GM12878 (cell line): ENCODE results near the gene WHRN. TPM values are rescaled to one million over a fixed set of nuclear protein-coding genes. Genes with fewer than 3 reads are reported as not detected.

ENCODE experiments used
- ATAC-seq: fragments of 200-7000 bp; cut with Tn5 transposase; 3 replicates; pipeline ENCODE4 v1.9.1; 2020; ENCODE audit warnings: mild to moderate bottlenecking, moderate library complexity
- BruUV-seq: library from RNA; stranded (reverse); fragments of 400-500 nt; replicated peaks from 2 replicates; lab custom pipeline; 2021; lab: Mats Ljungman, UMichigan
- CTCF ChIA-PET: fragments of 300-600 bp; sonication (Branson Sonifier 250); formaldehyde crosslinking; extraction: SDS; loops from one replicate; lab custom pipeline; 2021; ENCODE audit warnings: inconsistent platforms; lab: Yijun Ruan, JAX
- POLR2A ChIA-PET: fragments of 350-600 bp; formaldehyde crosslinking; extraction: SDS; loops from one replicate; lab custom pipeline; 2021; ENCODE audit warnings: inconsistent platforms; lab: Charles Lee
- RAD21 ChIA-PET: fragments of 300-600 bp; sonication (Branson Sonifier 250); formaldehyde crosslinking; loops from one replicate; lab custom pipeline; 2023; ENCODE audit warnings: antibody characterized with exemption; ENCODE audit not compliant: unreplicated experiment; lab: Charles Lee
- SMC1A ChIA-PET: fragments of 300-600 bp; sonication (Branson Sonifier 250); formaldehyde crosslinking; loops from one replicate; lab custom pipeline; 2023; ENCODE audit not compliant: unreplicated experiment, uncharacterized antibody; lab: Charles Lee
- DNase-seq: peaks from one replicate; pipeline ENCODE4 v3.0.0-alpha.2; 2011; ENCODE audit warnings: low read depth, low spot score
- FAIRE-seq: peaks from 3 replicates; lab custom pipeline; 2011; peaks lifted over from hg19 to GRCh38; lab: Jason Lieb, UNC
- H2AFZ ChIP-seq: 2 replicates; pipeline ENCODE4 v1.6.0; 2011; ENCODE audit warnings: low read depth, low read length, control low read depth; ENCODE audit not compliant: control insufficient read depth
- H3K27ac ChIP-seq: 2 replicates; pipeline ENCODE4 v1.5.1; 2011; ENCODE audit warnings: control low read depth; ENCODE audit not compliant: control insufficient read depth, insufficient read depth
- H3K27me3 ChIP-seq, 2 experiments: replicated peaks in 1 of 2; 2 replicates each; pipeline versions ENCODE4 v1.6.0 to v1.6.1; 2011; ENCODE audit warnings: low read length in 1 of 2; ENCODE audit not compliant: control insufficient read depth in 2 of 2, insufficient read depth in 2 of 2
- H3K36me3 ChIP-seq, 2 experiments: 2 replicates each; pipeline ENCODE4 v1.5.1; 2011; ENCODE audit warnings: low read length in 1 of 2; ENCODE audit not compliant: control insufficient read depth in 2 of 2, insufficient read depth in 2 of 2
- H3K4me1 ChIP-seq: 2 replicates; pipeline ENCODE4 v1.6.1; 2011; ENCODE audit warnings: mild to moderate bottlenecking, low read length, moderate library complexity, mixed read lengths; ENCODE audit not compliant: control insufficient read depth, insufficient read depth
- H3K4me2 ChIP-seq: 2 replicates; pipeline ENCODE4 v1.6.0; 2011; ENCODE audit warnings: control low read depth; ENCODE audit not compliant: control insufficient read depth, insufficient read depth
- H3K4me3 ChIP-seq: fragments of 200-600 bp; sonication (generic); 2 replicates; pipeline ENCODE4 v1.5.1; 2016
- H3K79me2 ChIP-seq: 2 replicates; pipeline ENCODE4 v1.6.0; 2011; ENCODE audit warnings: low read length; ENCODE audit not compliant: control insufficient read depth, insufficient read depth
- H3K9ac ChIP-seq: 2 replicates; pipeline ENCODE4 v1.8.0; 2011; ENCODE audit warnings: low read length, control low read depth, mixed read lengths; ENCODE audit not compliant: control insufficient read depth, insufficient read depth
- H3K9me3 ChIP-seq: replicated peaks from 3 replicates; pipeline ENCODE4 v1.5.1; 2011; ENCODE audit warnings: mild to moderate bottlenecking, low read length; ENCODE audit not compliant: control insufficient read depth, insufficient read depth
- H4K20me1 ChIP-seq: 2 replicates; pipeline ENCODE4 v1.6.0; 2011; ENCODE audit not compliant: control insufficient read depth, insufficient read depth
- ATF7 ChIP-seq: fragments of 450-650 bp; IDR thresholded peaks from 2 replicates; pipeline ENCODE4 v1.6.1; 2016; ENCODE audit warnings: low read depth, mild to moderate bottlenecking
- E2F8 ChIP-seq: fragments of 450-650 bp; IDR thresholded peaks from 2 replicates; pipeline ENCODE4 v1.6.1; 2018; ENCODE audit warnings: mild to moderate bottlenecking, low read depth, moderate library complexity; ENCODE audit not compliant: partially characterized antibody
- NFIC ChIP-seq: IDR thresholded peaks from 2 replicates; pipeline ENCODE4 v1.6.1; 2012; ENCODE audit warnings: low read depth, mild to moderate bottlenecking, inconsistent platforms, low read length, moderate library complexity
- NR2C2 ChIP-seq: IDR thresholded peaks from 2 replicates; pipeline ENCODE4 v1.6.1; 2011; ENCODE audit warnings: borderline replicate concordance, low read depth; ENCODE audit not compliant: control insufficient read depth, insufficient read length
- PML ChIP-seq: IDR thresholded peaks from 2 replicates; pipeline ENCODE4 v1.6.1; 2012; ENCODE audit warnings: low read length, inconsistent platforms
- POLR2AphosphoS2 ChIP-seq: IDR thresholded peaks from 2 replicates; pipeline ENCODE4 v1.6.1; 2011; ENCODE audit warnings: low read depth, mild to moderate bottlenecking, low read length, improper control_type of control experiment, moderate library complexity
- REST ChIP-seq: IDR thresholded peaks from 2 replicates; pipeline ENCODE4 v1.6.1; 2012; ENCODE audit warnings: mild to moderate bottlenecking, low read depth, low read length
- TARDBP ChIP-seq: IDR thresholded peaks from 2 replicates; pipeline ENCODE4 v1.6.1; 2016; ENCODE audit warnings: borderline replicate concordance
- WRNIP1 ChIP-seq: IDR thresholded peaks from 2 replicates; pipeline ENCODE4 v1.6.1; 2011; ENCODE audit warnings: low read depth, low read length, improper control_type of control experiment, borderline replicate concordance
- ZNF384 ChIP-seq: IDR thresholded peaks from 2 replicates; pipeline ENCODE4 v1.6.1; 2012; ENCODE audit warnings: low read depth, mild to moderate bottlenecking, low read length, improper control_type of control experiment, borderline replicate concordance
- WGBS: methylation state at CpG from one replicate; pipeline ENCODE4 v1.1.6; 2016; ENCODE audit warnings: low lambda C conversion rate; ENCODE audit not compliant: insufficient replicate concordance, insufficient coverage; ENCODE audit errors: missing lambda C conversion rate; 5-methylcytosine and 5-hydroxymethylcytosine counted together
- in situ Hi-C: fragments of 300-500 bp; cut with MboI; formaldehyde crosslinking; loops from 9 replicates; pipeline ENCODE4 v1.14.3; 2018; ENCODE audit warnings: mixed read lengths
- intact Hi-C: fragments of 100-400 bp; cut with micrococcal nuclease; formaldehyde crosslinking; loops from one replicate; pipeline ENCODE4 v1.14.2; 2022; ENCODE audit not compliant: unreplicated experiment
- polyA plus RNA-seq, 11 experiments: library from polyadenylated mRNA; depleted of rRNA in 4 of 11; unstranded in 6 of 11; stranded (reverse) in 5 of 11; fragments of >200 nt; fragmentation: Nextera tagmentation in 4 of 11; fragmentation: Illumina TruSeq in 1 of 11; extraction: Ambion mirVana in 4 of 11; extraction: Trizol in 1 of 11; gene quantifications; 1 replicate in 1 of 11; 2 replicates in 10 of 11; pipeline versions ENCODE4 v1.2.1 to v1.2.3, GENCODE V29; 2011 to 2016; ENCODE audit warnings: inconsistent platforms in 2 of 11, missing spikeins in 2 of 11, low read depth in 1 of 11
- total RNA-seq, 4 experiments: library from RNA; depleted of rRNA in 3 of 4; stranded (reverse); fragments of >200 nt in 3 of 4; fragmentation: Illumina TruSeq in 1 of 4; extraction: Trizol in 1 of 4; gene quantifications; 2 replicates each; pipeline versions ENCODE4 v1.2.1 to v1.2.3, GENCODE V29; 2013 to 2021
- TF ChIP-seq, protein P1 (sequence below): fragments of 450-650 bp; formaldehyde crosslinking; IDR thresholded peaks from 2 replicates; pipeline ENCODE4 v1.4.0; 2022; ENCODE audit warnings: mild to moderate bottlenecking, moderate library complexity

The WHRN gene
- total and polyA plus RNA-seq, 10 of the 15 experiments (the other 5 are each of a cell fraction or from before 2014, with no cell fraction given), result 0.04 to 18.2 (median 0.68) TPM; not detected in 1

DNA sequence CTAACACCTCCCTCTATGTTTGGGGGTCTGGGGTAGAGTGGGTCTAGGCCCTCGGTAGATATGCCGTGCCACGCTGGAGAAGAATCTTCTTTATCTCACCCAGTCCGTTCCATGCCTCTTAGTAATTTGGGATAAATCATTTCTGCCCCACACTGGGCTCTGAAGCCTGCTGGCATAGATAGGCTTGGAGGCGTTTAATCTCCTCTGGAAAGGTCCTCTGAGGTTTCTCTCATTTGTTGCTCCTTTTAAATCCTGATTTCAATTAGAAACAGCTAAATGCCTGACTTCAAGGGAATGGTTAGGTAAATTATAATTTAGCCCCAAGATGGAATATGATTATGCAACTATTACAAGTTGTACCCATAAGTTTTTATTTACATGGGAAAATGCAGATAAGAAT, 59.7 kb downstream of the WHRN start:
- no peak overlapping the region for H2AFZ ChIP-seq
- DNase-seq (no peak), ATAC-seq (no peak), FAIRE-seq (no peak)
- ChIA-PET POLR2A (no interaction called here), SMC1A (interaction anchor here (1.0 to 1.4 kb wide), 3 partner anchors 9 to 208 kb away, joined by 3 to 4 read pairs (median 3); no protein-coding TSS in a partner anchor), RAD21 (interaction anchor here (0.6 kb wide), 1 partner anchor 153 kb away, joined by 5 read pairs; no protein-coding TSS in a partner anchor), CTCF (interaction anchor here (0.6 to 1.4 kb wide), 4 partner anchors 9 to 21 kb away, joined by 3 to 6 read pairs (median 4); no protein-coding TSS in a partner anchor)
- no peak overlapping the region for H3K9ac ChIP-seq
- H3K79me2 ChIP-seq, result no peaks in the 10 kb centered on the region
- no peak overlapping the region for H3K4me2 ChIP-seq
- no peaks in the 10 kb centered on the region; a peak in 1 of 4 replicates for H3K27me3 ChIP-seq
- no peaks in the 10 kb centered on the region for H3K4me1 ChIP-seq
- H3K4me3 ChIP-seq, result no peak overlapping the region
- 53% methylated on average over 5 of the region's 5 CpGs for WGBS
- in situ Hi-C loops, result no loop called here
- H4K20me1 ChIP-seq, result no peaks in the 10 kb centered on the region
- intact Hi-C loops, result no loop called here
- BruUV-seq, result no TSS peak
- no peak overlapping the region for H3K27ac ChIP-seq
- H3K36me3 ChIP-seq, result no peaks in the 10 kb centered on the region
- peaks cover 8% of the 10 kb centered on the region for H3K9me3 ChIP-seq
- no peak for TF ChIP-seq NR2C2
- no peak for TF ChIP-seq WRNIP1
- TF ChIP-seq REST, result no peak
- TF ChIP-seq ZNF384, result no peak
- no peak for TF ChIP-seq TARDBP
- TF ChIP-seq NFIC, result no peak
- no peak for TF ChIP-seq E2F8
- TF ChIP-seq, protein P1, sequence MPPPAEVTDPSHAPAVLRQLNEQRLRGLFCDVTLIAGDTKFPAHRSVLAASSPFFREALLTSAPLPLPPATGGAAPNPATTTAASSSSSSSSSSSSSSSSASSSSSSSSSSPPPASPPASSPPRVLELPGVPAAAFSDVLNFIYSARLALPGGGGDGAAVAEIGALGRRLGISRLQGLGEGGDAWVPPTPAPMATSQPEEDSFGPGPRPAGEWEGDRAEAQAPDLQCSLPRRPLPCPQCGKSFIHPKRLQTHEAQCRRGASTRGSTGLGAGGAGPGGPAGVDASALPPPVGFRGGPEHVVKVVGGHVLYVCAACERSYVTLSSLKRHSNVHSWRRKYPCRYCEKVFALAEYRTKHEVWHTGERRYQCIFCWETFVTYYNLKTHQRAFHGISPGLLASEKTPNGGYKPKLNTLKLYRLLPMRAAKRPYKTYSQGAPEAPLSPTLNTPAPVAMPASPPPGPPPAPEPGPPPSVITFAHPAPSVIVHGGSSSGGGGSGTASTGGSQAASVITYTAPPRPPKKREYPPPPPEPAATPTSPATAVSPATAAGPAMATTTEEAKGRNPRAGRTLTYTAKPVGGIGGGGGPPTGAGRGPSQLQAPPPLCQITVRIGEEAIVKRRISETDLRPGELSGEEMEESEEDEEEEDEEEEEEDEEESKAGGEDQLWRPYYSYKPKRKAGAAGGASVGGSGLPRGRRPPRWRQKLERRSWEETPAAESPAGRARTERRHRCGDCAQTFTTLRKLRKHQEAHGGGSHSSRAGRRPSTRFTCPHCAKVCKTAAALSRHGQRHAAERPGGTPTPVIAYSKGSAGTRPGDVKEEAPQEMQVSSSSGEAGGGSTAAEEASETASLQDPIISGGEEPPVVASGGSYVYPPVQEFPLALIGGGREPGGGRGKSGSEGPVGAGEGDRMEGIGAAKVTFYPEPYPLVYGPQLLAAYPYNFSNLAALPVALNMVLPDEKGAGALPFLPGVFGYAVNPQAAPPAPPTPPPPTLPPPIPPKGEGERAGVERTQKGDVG (CRISPR knock-in tag), result no peak
- TF ChIP-seq PML, result no peak
- no peak for TF ChIP-seq ATF7
- no peak for TF ChIP-seq POLR2AphosphoS2
